Panc1 (cell line): ENCODE results near the gene MYO18B. TPM values are rescaled to one million over a fixed set of nuclear protein-coding genes. Genes with fewer than 3 reads are reported as not detected.

Experiments
- ATAC-seq: fragments of 200-7000 bp; cut with Tn5 transposase; 2 replicates; pipeline ENCODE4 v1.9.1; 2020; ENCODE audit warnings: mild to moderate bottlenecking, moderate library complexity
- BruUV-seq: library from RNA; stranded (reverse); fragments of 400-500 nt; replicated peaks from 2 replicates; lab custom pipeline; 2021; lab: Mats Ljungman, UMichigan
- CTCF ChIA-PET: fragments of 300-600 bp; sonication (Branson Sonifier 250); formaldehyde crosslinking; loops from one replicate; lab custom pipeline; 2022; ENCODE audit warnings: antibody characterized with exemption; lab: Charles Lee
- POLR2A ChIA-PET: fragments of 300-600 bp; sonication (Branson Sonifier 250); formaldehyde crosslinking; loops from one replicate; lab custom pipeline; 2022; ENCODE audit warnings: antibody characterized with exemption; lab: Charles Lee
- DNase-seq: peaks from one replicate; pipeline ENCODE4 v3.0.0-alpha.2; 2010; ENCODE audit warnings: low read depth, low spot score
- H3K27ac ChIP-seq: 2 replicates; pipeline ENCODE4 v1.5.1; 2011; ENCODE audit warnings: mild to moderate bottlenecking, low read length, inconsistent platforms
- H3K27me3 ChIP-seq: fragments of 200-500 bp; sonication (Bioruptor generic); 2 replicates; pipeline ENCODE4 v1.6.0; 2014; ENCODE audit warnings: low read length, inconsistent platforms; ENCODE audit not compliant: control insufficient read depth, insufficient read depth
- H3K36me3 ChIP-seq: fragments of 200-500 bp; sonication (Bioruptor generic); 2 replicates; pipeline ENCODE4 v1.5.1; 2014; ENCODE audit warnings: inconsistent platforms, mild to moderate bottlenecking, low read length, moderate library complexity; ENCODE audit not compliant: control insufficient read depth, insufficient read depth
- H3K4me1 ChIP-seq: 2 replicates; pipeline ENCODE4 v1.5.1; 2011; ENCODE audit warnings: inconsistent platforms, mild to moderate bottlenecking, low read length, moderate library complexity; ENCODE audit not compliant: control insufficient read depth, insufficient read depth
- H3K4me3 ChIP-seq, 2 experiments: 2 replicates each; pipeline ENCODE4 v1.5.1; 2011 to 2012; ENCODE audit warnings: low read depth in 2 of 2, low read length in 2 of 2, mild to moderate bottlenecking in 2 of 2, inconsistent platforms in 1 of 2, moderate library complexity in 1 of 2
- H3K9me3 ChIP-seq: fragments of 200-500 bp; sonication (Bioruptor generic); 2 replicates; pipeline ENCODE4 v1.5.1; 2014; ENCODE audit warnings: low read depth, mild to moderate bottlenecking, inconsistent platforms, low read length, moderate library complexity; ENCODE audit not compliant: control insufficient read depth, insufficient read depth
- CTCF ChIP-seq: fragments of 450-650 bp; IDR thresholded peaks from 2 replicates; pipeline ENCODE4 v1.5.1; 2017; ENCODE audit warnings: mild to moderate bottlenecking
- POLR2AphosphoS5 ChIP-seq: IDR thresholded peaks from 2 replicates; pipeline ENCODE4 v1.6.1; 2012; ENCODE audit warnings: mild to moderate bottlenecking, low read depth, low read length, moderate library complexity
- REST ChIP-seq, 2 experiments: IDR thresholded peaks; 2 replicates each; pipeline ENCODE4 v1.6.1; 2011 to 2012; ENCODE audit warnings: low read depth in 2 of 2, control low read depth in 1 of 2, low read length in 1 of 2, mild to moderate bottlenecking in 1 of 2, moderate library complexity in 1 of 2; ENCODE audit not compliant: insufficient read depth in 1 of 2
- SIN3A ChIP-seq: IDR thresholded peaks from 2 replicates; pipeline ENCODE4 v1.6.1; 2012; ENCODE audit warnings: low read depth, mild to moderate bottlenecking, low read length, moderate library complexity, borderline replicate concordance; ENCODE audit not compliant: insufficient read depth
- TCF7L2 ChIP-seq: IDR thresholded peaks from 2 replicates; pipeline ENCODE4 v1.6.1; 2011; ENCODE audit warnings: mild to moderate bottlenecking, low read depth, low read length, inconsistent platforms
- in situ Hi-C: cut with HindIII; loops from 2 replicates; pipeline ENCODE4 v1.10.0; 2016; ENCODE audit warnings: low sequenced_read_pairs, low pct_unique_long_range_greater_than_20kb
- intact Hi-C: fragments of 100-400 bp; cut with micrococcal nuclease; formaldehyde crosslinking; loops from one replicate; pipeline ENCODE4 v1.10.0; 2022; ENCODE audit not compliant: unreplicated experiment
- total RNA-seq: library from RNA; stranded (reverse); gene quantifications from one replicate; pipeline ENCODE4 v1.2.1, GENCODE V29; 2021; ENCODE audit not compliant: unreplicated experiment

Gene MYO18B
- total RNA-seq, 1 experiment from 2014 or later: not detected

GRCh38 chr22:26023104-26023775 lies 281.3 kb downstream of the MYO18B start:
- H3K9me3 ChIP-seq: no peaks in the 10 kb centered on the region
- in situ Hi-C loops (no loop called here), intact Hi-C loops (no loop called here)
- ChIA-PET POLR2A (no interaction called here), CTCF (no interaction called here)
- H3K27me3 ChIP-seq: peaks cover 7% of the 10 kb centered on the region; the same call in 1 of the 2 replicates
- DNase-seq (no peak), ATAC-seq (no peak)
- no peak for TF ChIP-seq CTCF
- TF ChIP-seq POLR2AphosphoS5: no peak
- TF ChIP-seq REST (IDR thresholded peaks at IDR 0.05; ENCODE audit: insufficient read depth in 1 of 2, low read depth in 2 of 2, low read length in 1 of 2): no peak
- TF ChIP-seq TCF7L2: no peak
- no peak for TF ChIP-seq SIN3A
- no peak overlapping the region for H3K4me3 ChIP-seq
- BruUV-seq: no TSS peak
- H3K4me1 ChIP-seq: no peaks in the 10 kb centered on the region
- H3K36me3 ChIP-seq: no peaks in the 10 kb centered on the region
- H3K27ac ChIP-seq: no peak overlapping the region

GRCh38 chr22:26025626-26026025 lies 283.6 kb downstream of the MYO18B start:
- ChIA-PET POLR2A (no interaction called here), CTCF (no interaction called here)
- intact Hi-C loops: no loop called here
- Histone ChIP-seq H3K4me3 (no peak overlapping the region), H3K27ac (no peak overlapping the region), H3K27me3 (peaks cover 7% of the 10 kb centered on the region; the same call in 1 of the 2 replicates), H3K36me3 (no peaks in the 10 kb centered on the region), H3K4me1 (no peaks in the 10 kb centered on the region), H3K9me3 (no peaks in the 10 kb centered on the region)
- BruUV-seq: no TSS peak
- in situ Hi-C loops: no loop called here
- no peak for TF ChIP-seq POLR2AphosphoS5
- TF ChIP-seq TCF7L2: no peak
- no peak for TF ChIP-seq CTCF
- no peak for TF ChIP-seq REST (IDR thresholded peaks at IDR 0.05; ENCODE audit: insufficient read depth in 1 of 2, low read depth in 2 of 2, low read length in 1 of 2)
- TF ChIP-seq SIN3A: no peak
- DNase-seq (no peak), ATAC-seq (no peak)
